Astrocyte (in vitro differentiated cells and primary cell): Measurements from ENCODE around the gene ADCY5.

ENCODE experiments used
- EZH2 ChIP-seq: IDR thresholded peaks from 2 replicates; pipeline ENCODE4 v1.6.1; 2012; ENCODE audit warnings: mild to moderate bottlenecking, low read length, inconsistent platforms; ENCODE audit not compliant: insufficient read depth
- TF ChIP-seq, protein P1 (sequence below): IDR thresholded peaks from 2 replicates; pipeline ENCODE4 v1.5.1; 2011; ENCODE audit warnings: low read depth, mild to moderate bottlenecking, inconsistent platforms, low read length, moderate library complexity; ENCODE audit not compliant: insufficient read depth

DNA sequence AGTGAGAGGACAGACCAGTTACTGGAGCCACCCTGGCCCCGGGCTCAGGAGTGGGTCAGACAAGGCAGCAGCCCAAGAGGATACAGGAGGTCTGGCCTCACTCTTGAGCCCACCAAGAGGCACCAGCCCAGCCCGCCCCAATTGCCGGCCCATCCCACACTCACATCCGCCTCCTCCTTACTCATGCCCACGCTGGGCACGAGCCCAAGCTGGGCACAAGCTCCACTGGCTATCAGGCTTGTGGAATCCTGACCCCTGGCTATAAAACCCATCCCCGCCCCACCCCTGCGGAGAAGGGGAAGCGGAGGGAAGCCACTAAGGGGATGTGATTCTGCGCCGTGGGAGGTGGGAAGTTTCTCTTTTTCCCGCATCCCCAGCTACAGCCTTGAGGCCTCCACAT is 25.9 kb downstream of the ADCY5 start:
- TF ChIP-seq, protein P1, sequence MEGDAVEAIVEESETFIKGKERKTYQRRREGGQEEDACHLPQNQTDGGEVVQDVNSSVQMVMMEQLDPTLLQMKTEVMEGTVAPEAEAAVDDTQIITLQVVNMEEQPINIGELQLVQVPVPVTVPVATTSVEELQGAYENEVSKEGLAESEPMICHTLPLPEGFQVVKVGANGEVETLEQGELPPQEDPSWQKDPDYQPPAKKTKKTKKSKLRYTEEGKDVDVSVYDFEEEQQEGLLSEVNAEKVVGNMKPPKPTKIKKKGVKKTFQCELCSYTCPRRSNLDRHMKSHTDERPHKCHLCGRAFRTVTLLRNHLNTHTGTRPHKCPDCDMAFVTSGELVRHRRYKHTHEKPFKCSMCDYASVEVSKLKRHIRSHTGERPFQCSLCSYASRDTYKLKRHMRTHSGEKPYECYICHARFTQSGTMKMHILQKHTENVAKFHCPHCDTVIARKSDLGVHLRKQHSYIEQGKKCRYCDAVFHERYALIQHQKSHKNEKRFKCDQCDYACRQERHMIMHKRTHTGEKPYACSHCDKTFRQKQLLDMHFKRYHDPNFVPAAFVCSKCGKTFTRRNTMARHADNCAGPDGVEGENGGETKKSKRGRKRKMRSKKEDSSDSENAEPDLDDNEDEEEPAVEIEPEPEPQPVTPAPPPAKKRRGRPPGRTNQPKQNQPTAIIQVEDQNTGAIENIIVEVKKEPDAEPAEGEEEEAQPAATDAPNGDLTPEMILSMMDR, result no peak
- no peak for TF ChIP-seq EZH2
